Testis (tissue), 2 donors: ENCODE measurements around the gene NUP160.

Experiments used
- CTCF ChIP-seq, 3 experiments: fragments of 450-650 bp in 2 of 3; fragments of 200-600 bp in 1 of 3; sonication (generic) in 1 of 3; IDR thresholded peaks; one replicate each; pipeline ENCODE4 v1.5.1; 2016 to 2019; ENCODE audit warnings: antibody characterized with exemption in 3 of 3, mild to moderate bottlenecking in 2 of 3, moderate library complexity in 1 of 3
- POLR2A ChIP-seq: fragments of 450-650 bp; IDR thresholded peaks from one replicate; pipeline ENCODE4 v1.6.1; 2017; ENCODE audit warnings: antibody characterized with exemption, mild to moderate bottlenecking, moderate library complexity

DNA sequence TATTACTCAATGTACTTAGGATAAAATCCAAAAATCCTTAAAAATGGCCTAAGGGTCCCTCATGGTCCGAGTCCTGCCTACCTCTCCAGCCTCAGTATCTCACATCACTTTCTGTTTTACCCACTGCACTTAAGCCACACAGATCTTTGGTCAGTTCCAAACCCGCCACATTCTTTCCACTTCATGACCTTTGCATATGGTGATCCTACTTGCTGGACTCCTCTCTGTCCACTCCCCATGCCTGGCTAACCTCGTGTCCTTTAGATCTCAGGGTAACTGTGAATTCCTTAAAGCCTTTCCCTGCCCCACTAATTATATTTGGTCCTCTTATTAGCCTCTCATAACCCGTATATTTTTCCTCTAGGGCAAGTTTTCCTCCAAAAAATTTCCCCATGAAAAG, 1.2 kb downstream of the NUP160 start:
- no peak for TF ChIP-seq CTCF (IDR thresholded peaks at IDR 0.05)
- TF ChIP-seq POLR2A, result no peak
